SK-N-SH treated with all-trans-retinoic acid at 6 μM for 48 hours (cell line): Measurements from ENCODE around the gene MMP20.

ENCODE experiments used
- CREB5 ChIP-seq: fragments of 250-450 bp; sonication (Bioruptor Pico); IDR thresholded peaks from 2 replicates; pipeline ENCODE4 v1.5.1; 2020; ENCODE audit warnings: low read depth, mild to moderate bottlenecking, moderate library complexity
- CSRNP3 ChIP-seq: fragments of 250-450 bp; sonication (Bioruptor Pico); IDR thresholded peaks from 2 replicates; pipeline ENCODE4 v1.5.1; 2021; ENCODE audit warnings: mild to moderate bottlenecking, moderate library complexity
- OSR1 ChIP-seq: fragments of 250-450 bp; sonication (Bioruptor Pico); IDR thresholded peaks from 2 replicates; pipeline ENCODE4 v1.8.0; 2022; ENCODE audit warnings: moderate library complexity, mild to moderate bottlenecking, inconsistent platforms
- POU6F1 ChIP-seq: fragments of 250-450 bp; sonication (Bioruptor Pico); IDR thresholded peaks from 2 replicates; pipeline ENCODE4 v1.8.0; 2021; ENCODE audit warnings: low read depth, mild to moderate bottlenecking, moderate library complexity, borderline replicate concordance
- RARB ChIP-seq: fragments of 250-450 bp; sonication (Bioruptor Pico); IDR thresholded peaks from 2 replicates; pipeline ENCODE4 v1.8.0; 2021; ENCODE audit warnings: mild to moderate bottlenecking, moderate library complexity
- TCF4 ChIP-seq: fragments of 250-450 bp; sonication (Bioruptor Pico); IDR thresholded peaks from 2 replicates; pipeline ENCODE4 v1.8.0; 2021; ENCODE audit warnings: mild to moderate bottlenecking, moderate library complexity, borderline replicate concordance
- TSHZ2 ChIP-seq: fragments of 250-450 bp; sonication (Bioruptor Pico); IDR thresholded peaks from 2 replicates; pipeline ENCODE4 v1.5.0; 2020; ENCODE audit warnings: mild to moderate bottlenecking, moderate library complexity
- ZC3H10 ChIP-seq: fragments of 250-450 bp; sonication (Bioruptor Pico); IDR thresholded peaks from 2 replicates; pipeline ENCODE4 v1.5.1; 2021; ENCODE audit warnings: mild to moderate bottlenecking, moderate library complexity
- ZFP3 ChIP-seq: fragments of 250-450 bp; sonication (Bioruptor Pico); IDR thresholded peaks from 2 replicates; pipeline ENCODE4 v1.5.0; 2020; ENCODE audit warnings: mild to moderate bottlenecking, moderate library complexity
- ZFP30 ChIP-seq: fragments of 450-650 bp; formaldehyde crosslinking; IDR thresholded peaks from 2 replicates; pipeline ENCODE4 v1.5.0; 2022; ENCODE audit warnings: mild to moderate bottlenecking, moderate library complexity
- ZNF70 ChIP-seq: fragments of 450-650 bp; formaldehyde crosslinking; IDR thresholded peaks from 2 replicates; pipeline ENCODE4 v1.5.0; 2020; ENCODE audit warnings: mild to moderate bottlenecking, moderate library complexity
- ZNF8 ChIP-seq: fragments of 450-650 bp; formaldehyde crosslinking; IDR thresholded peaks from 2 replicates; pipeline ENCODE4 v1.5.0; 2020; ENCODE audit warnings: mild to moderate bottlenecking, moderate library complexity

GRCh38 chr11:102587722-102588121 lies 37.4 kb downstream of the MMP20 start:
- TF ChIP-seq RARB, result no peak
- no peak for TF ChIP-seq ZNF8 (CRISPR knock-in tag)
- TF ChIP-seq ZFP3 (CRISPR knock-in tag), result no peak
- TF ChIP-seq TSHZ2 (CRISPR knock-in tag), result no peak
- no peak for TF ChIP-seq ZNF70 (CRISPR knock-in tag)
- no peak for TF ChIP-seq OSR1
- TF ChIP-seq TCF4 (CRISPR knock-in tag), result no peak
- no peak for TF ChIP-seq ZC3H10 (CRISPR knock-in tag)
- TF ChIP-seq POU6F1 (CRISPR knock-in tag), result no peak
- no peak for TF ChIP-seq CSRNP3 (CRISPR knock-in tag)
- no peak for TF ChIP-seq CREB5 (CRISPR knock-in tag)
- no peak for TF ChIP-seq ZFP30
